Caco-2 (cell line): ENCODE results near the gene PTPN23. TPM values are rescaled to one million over a fixed set of nuclear protein-coding genes. Genes with fewer than 3 reads are reported as not detected.

Experiments
- BruUV-seq: library from RNA; stranded (reverse); fragments of 400-500 nt; replicated peaks from 2 replicates; lab custom pipeline; 2021; lab: Mats Ljungman, UMichigan
- CTCF ChIA-PET: fragments of 300-600 bp; sonication (Branson Sonifier 250); formaldehyde crosslinking; loops from one replicate; lab custom pipeline; 2022; ENCODE audit warnings: antibody characterized with exemption; lab: Charles Lee
- POLR2A ChIA-PET: fragments of 300-600 bp; sonication (Branson Sonifier 250); formaldehyde crosslinking; loops from one replicate; lab custom pipeline; 2022; ENCODE audit warnings: antibody characterized with exemption; lab: Charles Lee
- DNase-seq, 2 experiments: peaks; one replicate each; pipeline versions ENCODE4 v3.0.0 to v3.0.0-alpha.2; 2020 to 2022
- H3K27me3 ChIP-seq: replicated peaks from 2 replicates; pipeline ENCODE4 v1.6.0; 2011; ENCODE audit warnings: low read length; ENCODE audit not compliant: control insufficient read depth, insufficient read depth
- H3K36me3 ChIP-seq: 2 replicates; pipeline ENCODE4 v1.5.1; 2011; ENCODE audit warnings: low read length; ENCODE audit not compliant: control insufficient read depth, insufficient read depth
- H3K4me1 ChIP-seq: fragments of 250-450 bp; sonication (Bioruptor Pico); 2 replicates; pipeline ENCODE4 v1.5.1; 2020; ENCODE audit warnings: mild to moderate bottlenecking
- H3K4me3 ChIP-seq: 2 replicates; pipeline ENCODE4 v1.5.1; 2011; ENCODE audit warnings: low read depth, mild to moderate bottlenecking, control low read depth, low read length
- H3K9me3 ChIP-seq: fragments of 250-450 bp; sonication (Bioruptor Pico); 2 replicates; pipeline ENCODE4 v1.5.1; 2020; ENCODE audit warnings: mild to moderate bottlenecking, moderate library complexity
- H3K27ac Mint-ChIP-seq: one replicate; pipeline ENCODE4 v1.8.0; 2022; ENCODE audit warnings: mixed read lengths; ENCODE audit not compliant: unreplicated experiment
- H3K27me3 Mint-ChIP-seq: one replicate; pipeline ENCODE4 v1.8.0; 2022; ENCODE audit warnings: mixed read lengths; ENCODE audit not compliant: insufficient read depth, unreplicated experiment
- H3K36me3 Mint-ChIP-seq: one replicate; pipeline ENCODE4 v1.8.0; 2022; ENCODE audit warnings: mild to moderate bottlenecking, mixed read lengths; ENCODE audit not compliant: insufficient read depth, unreplicated experiment
- H3K4me1 Mint-ChIP-seq: one replicate; pipeline ENCODE4 v1.8.0; 2022; ENCODE audit warnings: low read depth, mixed read lengths; ENCODE audit not compliant: unreplicated experiment
- H3K4me3 Mint-ChIP-seq: one replicate; pipeline ENCODE4 v1.8.0; 2022; ENCODE audit warnings: mild to moderate bottlenecking, moderate library complexity, mixed read lengths; ENCODE audit not compliant: unreplicated experiment
- H3K9me3 Mint-ChIP-seq: one replicate; pipeline ENCODE4 v1.8.0; 2022; ENCODE audit warnings: mixed read lengths; ENCODE audit not compliant: unreplicated experiment
- intact Hi-C: fragments of 100-400 bp; cut with micrococcal nuclease; formaldehyde crosslinking; loops from one replicate; pipeline ENCODE4 v1.10.0; 2022; ENCODE audit not compliant: unreplicated experiment
- total RNA-seq: library from RNA; stranded (reverse); gene quantifications from 2 replicates; pipeline ENCODE4 v1.2.3, GENCODE V29; 2022
- TF ChIP-seq, protein P1 (sequence below), 2 experiments: fragments of 200-600 bp in 1 of 2; IDR thresholded peaks; 1 replicate in 1 of 2; 2 replicates in 1 of 2; pipeline versions ENCODE4 v1.5.1 to v1.8.0; 2011 to 2022; ENCODE audit warnings: antibody characterized with exemption in 1 of 2, control low read depth in 1 of 2, inconsistent platforms in 1 of 2, low read depth in 1 of 2, low read length in 1 of 2, mild to moderate bottlenecking in 1 of 2, moderate library complexity in 1 of 2; ENCODE audit not compliant: insufficient read depth in 1 of 2, severe bottlenecking in 1 of 2, unreplicated experiment in 1 of 2

Gene PTPN23
- total RNA-seq, 1 experiment from 2014 or later, result 49.6 TPM

DNA sequence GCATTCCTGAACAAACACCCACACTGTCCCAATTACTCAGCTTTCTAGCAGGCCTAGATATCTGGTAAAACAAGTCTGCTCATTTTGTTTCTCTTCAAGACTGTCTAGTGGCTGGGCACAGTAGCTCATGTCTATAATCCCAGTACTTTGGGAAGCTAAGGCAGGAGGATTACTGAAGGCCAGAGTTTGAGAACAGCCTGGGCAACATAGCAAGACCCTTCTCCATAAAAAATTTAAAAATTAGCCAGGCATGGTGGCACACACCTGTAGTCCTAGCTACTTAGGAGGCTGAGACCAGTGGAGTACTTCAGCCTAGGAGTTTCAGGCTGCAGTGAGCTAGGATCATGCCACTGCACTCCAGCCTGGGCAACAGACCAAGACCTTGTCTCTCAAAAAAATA, 6.2 kb upstream of the PTPN23 start:
- H3K36me3 ChIP-seq, result no peaks in the 10 kb centered on the region
- DNase-seq, result no peak
- no peaks in the 10 kb centered on the region for H3K9me3 Mint-ChIP-seq
- no peak overlapping the region for H3K4me3 Mint-ChIP-seq
- BruUV-seq, result no TSS peak
- no peak overlapping the region for H3K4me3 ChIP-seq
- CTCF ChIA-PET, result interaction anchor here (0.6 kb wide), 1 partner anchor 96 kb away, joined by 4 read pairs; no protein-coding TSS in a partner anchor
- H3K27me3 Mint-ChIP-seq, result no peaks in the 10 kb centered on the region
- TF ChIP-seq, protein P1, sequence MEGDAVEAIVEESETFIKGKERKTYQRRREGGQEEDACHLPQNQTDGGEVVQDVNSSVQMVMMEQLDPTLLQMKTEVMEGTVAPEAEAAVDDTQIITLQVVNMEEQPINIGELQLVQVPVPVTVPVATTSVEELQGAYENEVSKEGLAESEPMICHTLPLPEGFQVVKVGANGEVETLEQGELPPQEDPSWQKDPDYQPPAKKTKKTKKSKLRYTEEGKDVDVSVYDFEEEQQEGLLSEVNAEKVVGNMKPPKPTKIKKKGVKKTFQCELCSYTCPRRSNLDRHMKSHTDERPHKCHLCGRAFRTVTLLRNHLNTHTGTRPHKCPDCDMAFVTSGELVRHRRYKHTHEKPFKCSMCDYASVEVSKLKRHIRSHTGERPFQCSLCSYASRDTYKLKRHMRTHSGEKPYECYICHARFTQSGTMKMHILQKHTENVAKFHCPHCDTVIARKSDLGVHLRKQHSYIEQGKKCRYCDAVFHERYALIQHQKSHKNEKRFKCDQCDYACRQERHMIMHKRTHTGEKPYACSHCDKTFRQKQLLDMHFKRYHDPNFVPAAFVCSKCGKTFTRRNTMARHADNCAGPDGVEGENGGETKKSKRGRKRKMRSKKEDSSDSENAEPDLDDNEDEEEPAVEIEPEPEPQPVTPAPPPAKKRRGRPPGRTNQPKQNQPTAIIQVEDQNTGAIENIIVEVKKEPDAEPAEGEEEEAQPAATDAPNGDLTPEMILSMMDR (IDR thresholded peaks at IDR 0.05; ENCODE audit: insufficient read depth in 1 of 2, low read depth in 1 of 2, low read length in 1 of 2, severe bottlenecking in 1 of 2, unreplicated experiment in 1 of 2), result no peak
- peaks cover 11% of the 10 kb centered on the region for H3K4me1 Mint-ChIP-seq
- H3K27me3 ChIP-seq, result no peaks in the 10 kb centered on the region
- H3K27ac Mint-ChIP-seq, result no peak overlapping the region
- intact Hi-C loops, result no loop called here
- POLR2A ChIA-PET, result interaction anchor here (0.6 kb wide), 1 partner anchor 405 kb away, joined by 3 read pairs; no protein-coding TSS in a partner anchor
- H3K9me3 ChIP-seq, result no peaks in the 10 kb centered on the region
- peaks cover 8% of the 10 kb centered on the region; the same call in 1 of the 2 replicates for H3K4me1 ChIP-seq
- peaks cover 5% of the 10 kb centered on the region for H3K36me3 Mint-ChIP-seq

- Histone ChIP-seq H3K4me1 (peaks cover 9% of the 10 kb centered on the region; the same call in 1 of the 2 replicates), H3K9me3 (no peaks in the 10 kb centered on the region), H3K27me3 (no peaks in the 10 kb centered on the region), H3K36me3 (no peaks in the 10 kb centered on the region), H3K4me3 (no peak overlapping the region)
- intact Hi-C loops, result no loop called here
- H3K27me3 Mint-ChIP-seq, result no peaks in the 10 kb centered on the region
- no TSS peak for BruUV-seq
- peaks cover 21% of the 10 kb centered on the region for H3K4me1 Mint-ChIP-seq
- peaks cover 19% of the 10 kb centered on the region for H3K36me3 Mint-ChIP-seq
- no peak for DNase-seq
- H3K27ac Mint-ChIP-seq, result no peak overlapping the region
- H3K4me3 Mint-ChIP-seq, result no peak overlapping the region
- ChIA-PET CTCF (no interaction called here), POLR2A (no interaction called here)
- no peaks in the 10 kb centered on the region for H3K9me3 Mint-ChIP-seq
- TF ChIP-seq, protein P1 (IDR thresholded peaks at IDR 0.05; ENCODE audit: insufficient read depth in 1 of 2, low read depth in 1 of 2, low read length in 1 of 2, severe bottlenecking in 1 of 2, unreplicated experiment in 1 of 2), result no peak
Observed at GRCh38 chr3:47376393-47376792, 4.4 kb upstream of the PTPN23 start.

DNA sequence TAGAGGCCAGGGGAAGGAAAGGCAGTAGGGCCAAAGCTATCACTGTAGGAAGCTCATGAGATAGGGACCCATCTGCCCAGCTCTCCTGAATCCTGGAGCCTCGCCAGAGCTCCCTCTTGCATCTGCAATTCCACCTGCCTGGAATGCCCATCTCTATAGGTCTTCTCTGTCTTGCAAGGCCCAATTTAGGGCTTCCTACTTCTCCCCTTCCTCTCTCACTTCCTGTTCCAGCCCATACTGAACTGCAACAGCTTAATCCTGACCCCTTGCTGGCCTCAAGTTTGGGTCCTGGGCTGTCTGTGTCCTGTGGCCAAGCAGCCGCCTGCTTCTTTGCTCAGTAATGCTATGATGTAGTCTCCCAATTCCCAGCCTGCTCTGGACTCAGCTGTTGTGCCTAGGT, 3.6 kb upstream of the PTPN23 start:
- Histone ChIP-seq H3K36me3 (no peaks in the 10 kb centered on the region), H3K4me3 (no peak overlapping the region), H3K9me3 (no peaks in the 10 kb centered on the region), H3K4me1 (peaks cover 11% of the 10 kb centered on the region; the same call in 1 of the 2 replicates), H3K27me3 (no peaks in the 10 kb centered on the region)
- BruUV-seq, result no TSS peak
- ChIA-PET CTCF (no interaction called here), POLR2A (no interaction called here)
- Mint-ChIP-seq H3K27me3 (no peaks in the 10 kb centered on the region), H3K9me3 (no peaks in the 10 kb centered on the region), H3K36me3 (peaks cover 25% of the 10 kb centered on the region), H3K4me1 (peaks cover 21% of the 10 kb centered on the region), H3K4me3 (no peak overlapping the region), H3K27ac (no peak overlapping the region)
- no peak for DNase-seq
- TF ChIP-seq, protein P1 (IDR thresholded peaks at IDR 0.05; ENCODE audit: insufficient read depth in 1 of 2, low read depth in 1 of 2, low read length in 1 of 2, severe bottlenecking in 1 of 2, unreplicated experiment in 1 of 2), result no peak
- intact Hi-C loops, result no loop called here
